Measurements from ENCODE around the gene WAS.

DNA sequence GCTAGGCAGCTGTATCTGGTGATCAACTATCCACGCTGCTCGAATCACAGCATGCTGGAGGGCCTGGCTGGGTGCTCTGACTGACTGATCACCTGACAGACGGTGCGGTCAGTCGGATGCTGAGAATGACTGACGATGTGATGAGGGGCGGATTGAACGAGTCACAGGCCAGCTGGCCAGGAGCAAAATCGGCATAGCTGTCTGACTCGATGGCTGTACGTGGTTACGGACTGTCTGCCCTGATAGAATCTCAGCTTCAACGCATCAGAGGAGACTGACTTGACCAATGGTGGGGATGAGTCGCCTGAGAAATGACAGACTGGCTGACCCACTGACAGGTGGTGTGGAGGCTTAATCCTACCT, 11.9 kb downstream of the WAS start:
- TF ChIP-seq, protein P1, sequence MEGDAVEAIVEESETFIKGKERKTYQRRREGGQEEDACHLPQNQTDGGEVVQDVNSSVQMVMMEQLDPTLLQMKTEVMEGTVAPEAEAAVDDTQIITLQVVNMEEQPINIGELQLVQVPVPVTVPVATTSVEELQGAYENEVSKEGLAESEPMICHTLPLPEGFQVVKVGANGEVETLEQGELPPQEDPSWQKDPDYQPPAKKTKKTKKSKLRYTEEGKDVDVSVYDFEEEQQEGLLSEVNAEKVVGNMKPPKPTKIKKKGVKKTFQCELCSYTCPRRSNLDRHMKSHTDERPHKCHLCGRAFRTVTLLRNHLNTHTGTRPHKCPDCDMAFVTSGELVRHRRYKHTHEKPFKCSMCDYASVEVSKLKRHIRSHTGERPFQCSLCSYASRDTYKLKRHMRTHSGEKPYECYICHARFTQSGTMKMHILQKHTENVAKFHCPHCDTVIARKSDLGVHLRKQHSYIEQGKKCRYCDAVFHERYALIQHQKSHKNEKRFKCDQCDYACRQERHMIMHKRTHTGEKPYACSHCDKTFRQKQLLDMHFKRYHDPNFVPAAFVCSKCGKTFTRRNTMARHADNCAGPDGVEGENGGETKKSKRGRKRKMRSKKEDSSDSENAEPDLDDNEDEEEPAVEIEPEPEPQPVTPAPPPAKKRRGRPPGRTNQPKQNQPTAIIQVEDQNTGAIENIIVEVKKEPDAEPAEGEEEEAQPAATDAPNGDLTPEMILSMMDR (IDR thresholded peaks at IDR 0.05), result no peak
- no peak for TF ChIP-seq ZFX (IDR thresholded peaks at IDR 0.05; ENCODE audit: borderline replicate concordance)

Measured in 22Rv1 (cell line).